ENCODE measurements around the gene CRACDL.

The CRACDL gene, protein sequence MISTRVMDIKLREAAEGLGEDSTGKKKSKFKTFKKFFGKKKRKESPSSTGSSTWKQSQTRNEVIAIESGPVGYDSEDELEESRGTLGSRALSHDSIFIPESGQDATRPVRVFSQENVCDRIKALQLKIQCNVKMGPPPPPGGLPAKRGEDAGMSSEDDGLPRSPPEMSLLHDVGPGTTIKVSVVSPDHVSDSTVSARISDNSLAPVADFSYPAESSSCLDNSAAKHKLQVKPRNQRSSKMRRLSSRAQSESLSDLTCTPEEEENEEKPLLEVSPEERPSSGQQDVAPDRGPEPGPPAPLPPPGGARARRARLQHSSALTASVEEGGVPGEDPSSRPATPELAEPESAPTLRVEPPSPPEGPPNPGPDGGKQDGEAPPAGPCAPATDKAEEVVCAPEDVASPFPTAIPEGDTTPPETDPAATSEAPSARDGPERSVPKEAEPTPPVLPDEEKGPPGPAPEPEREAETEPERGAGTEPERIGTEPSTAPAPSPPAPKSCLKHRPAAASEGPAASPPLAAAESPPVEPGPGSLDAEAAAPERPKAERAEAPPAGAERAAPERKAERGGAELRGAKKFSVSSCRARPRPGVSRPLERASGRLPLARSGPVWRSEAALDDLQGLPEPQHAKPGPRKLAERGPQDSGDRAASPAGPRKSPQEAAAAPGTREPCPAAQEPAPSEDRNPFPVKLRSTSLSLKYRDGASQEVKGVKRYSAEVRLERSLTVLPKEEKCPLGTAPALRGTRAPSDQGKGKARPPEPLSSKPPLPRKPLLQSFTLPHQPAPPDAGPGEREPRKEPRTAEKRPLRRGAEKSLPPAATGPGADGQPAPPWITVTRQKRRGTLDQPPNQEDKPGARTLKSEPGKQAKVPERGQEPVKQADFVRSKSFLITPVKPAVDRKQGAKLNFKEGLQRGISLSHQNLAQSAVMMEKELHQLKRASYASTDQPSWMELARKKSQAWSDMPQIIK

DNA sequence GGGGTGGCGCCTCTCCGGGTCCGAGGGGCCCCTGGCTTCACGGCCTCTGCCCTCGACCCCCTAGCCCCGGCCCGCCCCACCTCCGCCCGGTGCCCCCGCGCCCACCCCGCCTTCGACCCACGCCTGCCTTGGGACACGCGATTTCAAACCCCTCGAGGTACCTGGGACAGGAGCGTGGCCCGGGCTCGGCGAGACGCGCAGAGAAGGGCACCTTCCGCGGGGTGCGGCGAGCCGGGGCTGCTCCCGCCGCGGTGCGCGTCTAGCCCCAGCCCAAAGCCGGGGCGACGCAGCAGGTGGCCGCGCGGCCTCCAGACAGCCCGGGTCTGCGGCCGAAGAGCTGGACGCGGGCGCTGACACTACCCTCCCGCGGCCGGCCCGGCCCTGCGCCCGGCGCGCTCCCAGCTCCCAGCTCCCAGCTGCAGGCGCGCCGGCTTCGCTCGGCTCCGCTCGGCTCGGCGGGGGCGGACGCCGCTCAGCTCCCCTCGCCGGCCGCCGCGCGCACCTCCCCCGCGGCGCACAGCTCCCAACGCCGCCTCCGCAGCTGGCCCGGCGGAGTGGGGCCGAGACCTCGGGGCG is at the start of gene CRACDL:
TSS of gene CRACDL (minus strand) at position 449 of the 576 bp plus-strand sequence. CDS start 89,425 bp downstream, outside the sequence.
- in situ Hi-C loops (cut with HindIII; ENCODE audit: low pct_ligation_motif_present, low pct_unique_long_range_greater_than_20kb, low sequenced_read_pairs) = no loop called here
- peak; percentile 39 for DNase-seq

DNA sequence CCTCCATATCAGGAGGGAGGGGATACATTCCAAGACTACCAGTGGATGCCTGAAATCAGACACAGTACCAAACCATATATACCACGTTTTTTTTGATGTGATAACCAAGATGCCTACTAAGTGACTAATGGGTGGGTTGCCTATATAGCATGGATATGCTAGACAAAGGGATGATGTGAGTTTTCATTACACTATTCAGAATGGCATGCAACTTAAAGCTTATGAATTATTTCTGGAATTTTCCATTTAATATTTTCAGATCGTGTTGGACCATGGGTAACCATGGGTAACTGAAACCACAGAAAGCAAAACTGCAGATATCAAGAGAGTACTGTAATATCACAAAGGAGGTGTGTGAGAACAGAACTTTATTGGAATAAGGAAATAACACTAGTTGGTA is 39.6 kb upstream of the CRACDL start:
- no peak for DNase-seq
- in situ Hi-C loops (cut with HindIII; ENCODE audit: low pct_ligation_motif_present, low pct_unique_long_range_greater_than_20kb, low sequenced_read_pairs) = no loop called here

DNA sequence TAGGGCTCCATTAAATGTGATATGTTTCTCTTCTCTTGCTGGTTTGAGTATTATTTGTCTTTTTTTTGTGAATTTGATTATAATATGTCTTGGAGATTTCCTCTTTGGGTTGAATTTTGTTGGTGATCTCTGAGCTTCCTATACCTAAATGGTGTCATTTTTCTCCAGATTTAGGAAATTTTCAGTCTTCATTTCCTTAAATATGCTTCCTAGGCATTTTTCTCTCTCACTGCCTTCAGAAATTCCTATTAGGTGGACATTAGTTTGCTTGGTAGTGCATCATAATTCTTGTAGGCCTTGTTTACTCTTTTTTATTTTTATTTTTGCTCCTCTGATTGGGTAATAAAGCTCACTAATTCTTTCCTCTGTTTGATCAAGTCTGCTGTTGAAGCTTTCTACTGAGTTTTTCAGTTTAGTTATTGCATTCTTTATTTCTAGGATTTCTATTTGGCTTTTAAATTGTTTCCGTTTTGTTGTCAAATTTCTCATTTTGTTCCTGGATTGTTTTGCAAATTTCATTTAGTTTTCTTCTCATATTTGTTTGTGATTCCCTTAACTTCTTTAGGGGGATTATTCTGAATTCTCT is 36.6 kb upstream of the CRACDL start:
- in situ Hi-C loops (cut with HindIII; ENCODE audit: low pct_ligation_motif_present, low pct_unique_long_range_greater_than_20kb, low sequenced_read_pairs) = no loop called here
- no peak for DNase-seq

DNA sequence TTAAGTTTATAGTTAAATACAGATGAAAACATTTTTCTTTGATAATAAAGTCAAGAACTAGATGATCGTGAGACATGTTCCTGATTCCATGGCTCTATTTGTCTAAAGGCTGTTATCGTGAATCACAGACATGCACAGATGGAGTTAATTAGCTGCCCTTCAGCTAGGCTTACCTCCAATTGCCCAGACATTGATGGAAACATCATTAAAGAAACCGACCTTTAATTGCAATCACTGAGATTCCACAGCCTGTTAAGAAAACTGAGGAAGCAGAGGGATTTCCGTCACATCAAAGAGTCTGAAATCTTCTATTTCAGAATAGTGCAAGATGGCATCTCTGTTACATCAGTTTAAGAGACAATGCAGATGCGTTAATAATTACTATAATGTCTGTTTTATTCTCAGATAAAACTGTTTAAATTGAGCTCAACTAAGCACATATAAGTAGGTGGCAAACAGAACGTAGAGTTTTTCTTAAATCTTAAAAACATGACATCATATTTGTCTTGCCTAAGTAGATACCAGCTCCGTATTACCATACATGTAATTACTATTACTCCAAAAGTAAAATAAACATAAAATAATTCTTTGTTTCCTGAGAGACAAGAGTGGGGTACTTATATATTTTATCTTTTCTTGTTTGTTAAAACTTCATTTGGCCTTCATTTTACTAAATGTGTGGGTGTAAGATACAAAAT is 23.9 kb upstream of the CRACDL start:
- in situ Hi-C loops (cut with HindIII; ENCODE audit: low pct_ligation_motif_present, low pct_unique_long_range_greater_than_20kb, low sequenced_read_pairs) = no loop called here
- no peak for DNase-seq

DNA sequence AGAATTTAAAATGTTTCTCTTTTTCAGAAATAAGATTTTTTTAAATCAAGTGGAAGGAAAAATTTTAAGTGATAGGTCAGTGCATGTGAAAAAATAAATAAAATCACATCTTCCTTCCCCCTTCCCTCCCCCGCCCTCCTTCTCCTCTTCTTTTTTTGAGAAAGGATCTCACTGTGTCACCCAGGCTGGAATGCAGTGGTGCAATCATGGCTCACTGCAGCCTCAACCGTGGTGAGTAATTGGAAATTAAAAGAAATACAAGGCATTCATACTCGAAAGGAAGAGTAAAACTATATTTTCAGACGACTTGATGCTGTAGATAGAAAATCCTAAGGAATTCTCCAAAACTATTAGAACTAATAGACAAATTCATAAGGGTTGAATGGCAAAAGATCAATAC is 16.9 kb upstream of the CRACDL start:
- in situ Hi-C loops (cut with HindIII; ENCODE audit: low pct_ligation_motif_present, low pct_unique_long_range_greater_than_20kb, low sequenced_read_pairs) = no loop called here
- DNase-seq = no peak

DNA sequence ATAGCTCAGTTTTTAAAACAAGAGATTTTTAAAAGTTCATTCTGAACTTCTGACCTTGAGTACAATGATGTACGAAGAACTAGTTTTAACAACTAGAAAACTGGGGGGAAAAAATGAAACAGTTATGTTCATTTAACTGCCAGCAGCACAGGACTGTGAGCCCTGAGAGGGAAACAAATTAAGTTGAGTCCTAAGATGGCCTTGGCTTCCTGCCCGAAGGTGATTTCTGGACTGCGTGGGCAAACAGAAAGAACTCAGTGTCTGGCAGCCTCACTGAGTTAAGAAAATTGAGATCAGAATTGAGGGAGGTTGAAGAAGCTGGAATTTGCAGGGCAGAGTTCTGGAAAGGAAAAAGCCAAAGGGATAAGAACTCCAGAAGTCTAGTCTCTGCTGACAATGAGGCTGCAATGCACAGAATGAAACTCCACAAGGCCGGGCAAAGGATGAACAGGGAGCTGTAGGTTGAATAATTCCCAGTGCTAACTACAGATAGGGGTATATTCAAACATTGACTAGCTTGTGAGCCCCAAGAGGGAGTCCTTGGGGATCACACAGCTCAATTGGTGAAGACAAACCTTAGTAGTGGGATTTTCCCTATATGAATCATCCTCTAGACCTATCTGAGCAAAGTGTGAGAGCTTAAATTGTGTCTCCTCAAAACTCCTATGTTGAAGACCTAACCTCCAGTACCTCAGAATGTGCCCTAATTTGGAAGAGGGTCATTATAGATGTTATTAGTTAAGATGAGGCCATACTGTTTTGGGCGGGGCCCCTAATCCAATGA is 13.1 kb upstream of the CRACDL start:
- DNase-seq = no peak
- in situ Hi-C loops (cut with HindIII; ENCODE audit: low pct_ligation_motif_present, low pct_unique_long_range_greater_than_20kb, low sequenced_read_pairs) = no loop called here

DNA sequence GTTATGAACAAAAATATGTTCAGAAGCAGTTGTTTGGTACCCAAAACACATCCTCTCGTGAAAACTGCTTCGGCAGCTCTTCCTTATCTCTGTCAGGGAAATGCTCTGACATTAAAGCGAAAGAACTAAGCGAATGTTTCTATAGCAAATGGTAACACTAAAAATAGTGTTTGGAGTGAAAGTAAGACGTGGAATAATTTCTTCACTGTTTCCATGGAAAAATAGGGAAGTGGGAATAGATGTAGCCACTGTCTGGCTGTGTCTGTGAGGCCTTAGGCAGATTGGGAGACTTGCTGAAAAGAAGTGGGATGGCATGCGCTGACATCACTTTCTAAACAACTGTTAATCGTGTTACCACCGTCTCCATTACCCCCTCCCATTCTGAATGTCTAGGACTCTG is 11.5 kb upstream of the CRACDL start:
- in situ Hi-C loops (cut with HindIII; ENCODE audit: low pct_ligation_motif_present, low pct_unique_long_range_greater_than_20kb, low sequenced_read_pairs) = no loop called here
- no peak for DNase-seq

DNA sequence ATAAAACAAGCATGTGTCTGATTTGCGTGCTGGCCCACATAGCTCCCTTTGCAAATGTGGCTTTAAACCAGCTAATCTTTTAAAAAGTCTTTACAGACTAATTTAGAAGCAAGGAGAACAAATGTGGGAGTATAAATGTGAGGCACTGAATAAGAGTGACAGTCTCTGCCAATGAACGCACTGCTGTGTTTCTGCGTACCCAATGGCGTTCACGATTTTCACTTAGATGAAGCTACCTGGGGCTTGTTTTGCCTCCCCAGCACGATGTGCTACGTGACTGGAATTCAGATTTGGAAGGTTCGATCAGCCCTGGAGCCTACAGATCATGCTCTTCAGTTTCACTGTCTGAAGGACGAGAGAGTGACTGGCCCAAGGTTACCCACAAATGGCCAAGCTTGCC is 10.8 kb upstream of the CRACDL start:
- in situ Hi-C loops (cut with HindIII; ENCODE audit: low pct_ligation_motif_present, low pct_unique_long_range_greater_than_20kb, low sequenced_read_pairs) = no loop called here
- no peak for DNase-seq

DNA sequence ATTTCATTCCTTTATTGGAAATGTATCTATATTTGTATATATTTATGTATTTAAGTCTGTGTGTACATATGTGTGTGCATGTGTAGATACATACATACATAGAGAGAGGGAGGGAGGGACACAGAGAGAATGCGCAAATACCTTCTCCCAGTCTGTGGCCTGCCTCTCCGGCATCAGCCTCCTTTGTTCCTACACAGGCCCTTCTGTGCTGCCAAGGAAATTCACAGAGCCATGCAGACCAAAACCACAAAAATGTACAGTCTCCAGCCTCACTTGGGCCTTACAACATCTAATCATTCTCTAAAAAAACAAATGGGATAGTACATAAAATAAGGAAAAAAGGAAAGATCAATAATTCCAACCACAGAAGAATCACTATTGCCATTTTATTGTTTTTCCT is 8.8 kb upstream of the CRACDL start:
- in situ Hi-C loops (cut with HindIII; ENCODE audit: low pct_ligation_motif_present, low pct_unique_long_range_greater_than_20kb, low sequenced_read_pairs) = no loop called here
- peak; percentile 32 for DNase-seq

DNA sequence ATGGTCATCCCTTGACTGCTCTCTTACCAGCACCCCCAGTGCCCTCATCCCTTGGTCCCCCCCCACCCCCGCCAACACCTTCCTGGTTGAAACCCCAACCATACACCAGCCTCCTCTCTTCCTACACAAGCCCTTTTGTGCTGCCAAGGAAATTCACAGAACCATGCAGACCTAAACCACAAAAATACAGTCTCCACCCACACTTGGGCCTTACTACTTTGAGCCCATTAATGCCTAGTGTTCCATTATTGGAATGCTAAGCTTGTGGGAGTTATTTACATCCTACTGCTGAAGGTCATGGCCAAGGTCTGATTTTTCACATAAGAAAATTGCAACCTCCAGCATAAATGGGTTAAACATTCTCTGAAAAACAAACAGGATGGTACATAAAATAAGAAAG is 4.1 kb upstream of the CRACDL start:
- in situ Hi-C loops (cut with HindIII; ENCODE audit: low pct_ligation_motif_present, low pct_unique_long_range_greater_than_20kb, low sequenced_read_pairs) = no loop called here
- no peak for DNase-seq

DNA sequence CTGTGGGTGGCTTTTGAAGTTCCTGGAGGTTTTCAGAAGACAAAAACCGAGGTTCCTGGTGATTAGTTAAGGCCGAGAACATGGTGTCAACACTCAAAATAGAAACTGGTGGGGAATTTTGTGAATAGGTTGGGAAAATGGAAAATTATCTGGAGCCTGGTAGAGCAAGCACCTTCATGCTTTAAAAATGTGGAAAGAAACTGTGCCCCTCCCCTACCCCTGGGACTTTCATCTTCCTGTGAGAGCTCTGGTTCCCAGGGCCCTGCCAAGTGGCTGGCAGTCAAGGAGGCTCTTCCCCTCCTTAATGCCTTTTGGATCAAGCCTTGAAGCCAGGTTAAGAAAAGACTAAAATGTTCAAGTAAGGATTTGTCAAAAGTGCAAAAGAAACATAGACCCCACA is 1.9 kb upstream of the CRACDL start:
- no peak for DNase-seq
- in situ Hi-C loops (cut with HindIII; ENCODE audit: low pct_ligation_motif_present, low pct_unique_long_range_greater_than_20kb, low sequenced_read_pairs) = no loop called here

DNA sequence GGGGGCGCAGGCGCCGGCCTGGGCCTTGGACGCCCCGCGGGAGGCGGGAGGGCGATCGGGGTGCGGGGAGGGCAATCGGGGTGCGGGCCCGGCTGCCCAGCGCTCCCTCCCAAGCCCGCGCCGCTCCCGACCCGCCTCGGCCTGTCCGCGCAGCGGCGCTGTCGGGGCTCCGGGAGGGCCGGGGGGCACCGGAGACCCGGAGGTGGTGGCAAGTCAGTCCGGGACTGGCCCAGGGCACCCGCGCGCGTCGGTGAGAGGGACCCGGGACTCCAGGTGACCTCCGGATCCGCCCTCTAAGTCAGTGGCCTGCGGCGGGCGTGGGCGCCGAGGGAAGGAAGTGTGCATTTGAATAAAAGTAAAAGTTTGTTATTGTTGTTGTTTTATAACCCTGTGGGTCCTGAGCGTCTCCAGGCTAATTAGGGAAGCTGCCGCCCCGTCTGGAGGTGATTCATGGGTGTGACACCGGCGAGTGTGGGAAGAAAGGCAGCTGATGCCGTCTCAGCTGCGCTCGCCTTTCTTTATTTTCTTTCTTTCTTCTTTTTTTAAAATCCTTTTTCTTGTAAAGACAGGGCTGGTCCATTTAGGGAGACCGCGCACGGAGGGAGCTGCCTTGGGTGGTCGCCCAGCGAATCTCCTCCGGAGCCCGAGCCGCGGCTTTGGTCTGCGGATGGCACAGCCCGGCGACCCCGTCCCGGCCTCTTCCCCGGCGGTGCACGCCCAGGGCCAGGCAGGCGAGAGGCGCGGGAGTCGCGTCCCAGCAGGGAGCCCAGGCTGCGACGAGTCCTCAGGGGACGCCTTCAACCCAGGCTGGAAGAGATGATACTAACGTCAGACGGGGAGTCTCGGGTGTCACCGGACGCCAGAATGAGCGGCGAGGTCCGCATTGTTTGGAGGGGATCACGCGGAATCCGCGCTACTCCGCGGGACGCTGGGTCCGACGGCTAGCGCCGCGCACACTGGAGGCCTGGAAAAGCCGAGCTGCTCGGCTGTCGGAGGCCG is 627 bp upstream of the CRACDL start:
- in situ Hi-C loops (cut with HindIII; ENCODE audit: low pct_ligation_motif_present, low pct_unique_long_range_greater_than_20kb, low sequenced_read_pairs) = no loop called here
- peak; percentile 22 for DNase-seq

DNA sequence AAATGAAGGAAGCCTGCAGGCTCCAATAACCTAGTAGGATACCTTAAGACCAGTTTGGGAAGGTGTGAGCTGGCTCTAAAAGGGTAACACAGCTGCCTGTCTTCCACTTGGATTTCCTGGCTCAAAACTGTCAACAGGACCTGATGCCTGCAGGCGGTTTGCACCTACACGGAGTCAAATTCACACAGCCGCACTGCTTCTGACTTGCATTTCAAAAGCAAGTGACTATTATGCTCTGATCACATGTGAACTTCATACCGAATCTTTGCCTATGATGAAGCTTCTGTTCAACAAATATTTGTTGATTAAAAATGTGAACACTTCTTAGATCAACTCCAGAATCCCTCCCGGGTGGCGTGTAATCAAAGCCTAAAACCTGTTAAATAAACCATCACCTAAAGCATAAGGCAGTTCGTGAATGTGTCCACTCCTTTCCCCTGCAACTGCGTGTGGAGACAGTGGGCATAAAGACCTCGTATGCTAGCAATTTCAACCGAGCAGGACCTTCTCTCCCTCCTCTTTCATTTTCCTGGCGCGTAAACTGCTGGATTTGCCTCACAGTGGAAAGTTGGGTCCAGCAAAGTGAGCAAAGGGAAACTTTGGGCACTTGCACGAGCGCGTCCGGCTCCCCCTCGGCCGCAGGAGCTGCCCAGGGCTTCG is 784 bp downstream of the CRACDL start:
- in situ Hi-C loops (cut with HindIII; ENCODE audit: low pct_ligation_motif_present, low pct_unique_long_range_greater_than_20kb, low sequenced_read_pairs) = no loop called here

DNA sequence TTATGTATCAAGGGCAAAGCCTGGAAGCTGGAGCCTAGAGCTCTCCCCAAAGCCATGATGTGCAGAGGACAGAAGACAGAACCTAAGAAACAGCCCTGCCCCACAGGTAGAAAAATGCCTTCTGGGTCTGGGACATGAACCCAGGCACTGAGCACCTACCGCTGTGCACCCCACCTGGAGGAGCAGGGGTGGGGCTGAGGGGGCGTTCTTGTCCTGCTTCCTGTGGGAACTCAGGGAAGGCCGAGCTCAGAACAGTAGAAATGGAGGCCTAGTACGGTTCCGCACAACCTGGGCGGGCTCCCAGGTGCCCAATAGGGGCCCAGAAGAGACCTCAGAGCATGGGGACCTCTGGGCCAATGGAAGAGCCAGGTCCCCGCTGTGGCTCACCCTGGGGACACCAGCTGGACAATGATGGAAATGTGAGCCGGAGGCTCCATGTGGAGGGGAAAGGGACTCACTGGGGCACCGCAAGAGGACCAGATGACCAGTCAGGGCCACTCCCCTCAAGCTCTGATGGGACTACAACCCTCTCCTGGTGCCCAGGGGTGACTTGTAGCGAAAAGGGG is 3.2 kb downstream of the CRACDL start:
- in situ Hi-C loops (cut with HindIII; ENCODE audit: low pct_ligation_motif_present, low pct_unique_long_range_greater_than_20kb, low sequenced_read_pairs) = no loop called here
- no peak for DNase-seq

More for the DNA sequence above, 784 bp downstream of the CRACDL start:
- no peak for DNase-seq

DNA sequence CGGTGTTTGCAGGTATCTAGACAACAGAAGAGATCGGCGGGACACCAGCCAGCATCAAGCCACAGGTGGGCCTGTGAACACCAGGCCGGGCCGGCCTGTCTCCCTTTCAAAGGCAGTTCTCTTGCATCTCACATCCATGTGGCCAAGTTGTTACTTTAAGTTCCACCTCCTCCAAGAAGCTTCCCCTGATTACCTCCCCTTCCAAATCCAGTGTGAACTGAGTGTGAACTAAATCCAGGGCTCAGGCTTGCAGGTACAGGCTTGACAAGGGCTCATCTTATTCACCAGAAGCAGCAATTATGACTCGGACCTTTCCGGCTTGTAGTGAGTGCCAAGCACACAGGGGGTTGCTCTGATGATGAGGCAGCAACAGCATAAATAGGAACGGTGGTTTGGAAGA is 3.9 kb downstream of the CRACDL start:
- DNase-seq = no peak
- in situ Hi-C loops (cut with HindIII; ENCODE audit: low pct_ligation_motif_present, low pct_unique_long_range_greater_than_20kb, low sequenced_read_pairs) = no loop called here

DNA sequence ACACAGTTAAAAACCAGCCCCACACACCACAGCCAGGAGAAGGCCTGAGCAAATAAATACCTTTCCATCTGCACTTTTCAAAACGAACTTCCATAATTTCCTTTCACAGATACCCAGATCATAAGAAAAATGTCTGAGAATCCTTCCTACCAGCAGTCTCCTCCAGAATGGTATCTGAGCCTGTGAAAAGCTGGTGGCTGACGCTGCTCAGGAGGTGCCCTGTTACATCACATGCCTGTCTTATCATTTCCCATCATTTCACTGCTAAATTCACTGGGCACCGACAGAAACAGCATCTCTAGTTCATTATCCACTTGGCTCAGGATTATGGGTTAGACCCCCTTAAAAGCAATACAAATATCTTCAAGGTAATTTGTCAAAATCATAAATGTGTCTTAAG is 4.4 kb downstream of the CRACDL start:
- in situ Hi-C loops (cut with HindIII; ENCODE audit: low pct_ligation_motif_present, low pct_unique_long_range_greater_than_20kb, low sequenced_read_pairs) = no loop called here
- DNase-seq = no peak

Data from ACHN (cell line).